Sigmoid colon (tissue), 7 donors: ENCODE measurements around the gene LAG3. TPM values are rescaled to one million over a fixed set of nuclear protein-coding genes. Genes with fewer than 3 reads are reported as not detected.
"Not testable (repeated sequence)": the region's sequence is repeated elsewhere in the genome, so short reads cannot be mapped to it uniquely, and the experiment has no call there.

ENCODE experiments used
- DNase-seq: peaks from one replicate; pipeline ENCODE4 v3.0.0-alpha.2; 2019
- H3K27ac ChIP-seq, 4 donors: fragments of 200-600 bp; sonication (generic); one replicate each; pipeline ENCODE4 v1.5.1; 2016 to 2019; ENCODE audit warnings: mild to moderate bottlenecking in 1 of 4
- H3K27me3 ChIP-seq, 3 donors: fragments of 200-600 bp; sonication (generic); one replicate each; pipeline ENCODE4 v1.5.1; 2019; ENCODE audit warnings: mild to moderate bottlenecking in 1 of 3
- H3K36me3 ChIP-seq, 4 donors: fragments of 200-600 bp; sonication (generic); one replicate each; pipeline ENCODE4 v1.5.1; 2016 to 2019
- H3K4me1 ChIP-seq, 4 donors: fragments of 200-600 bp; sonication (generic); one replicate each; pipeline ENCODE4 v1.5.1; 2017 to 2019
- H3K4me3 ChIP-seq, 4 donors: fragments of 200-600 bp; sonication (generic); one replicate each; pipeline ENCODE4 v1.5.1; 2017 to 2019; ENCODE audit warnings: mild to moderate bottlenecking in 2 of 4, moderate library complexity in 1 of 4
- H3K9me3 ChIP-seq, 4 donors: fragments of 200-600 bp in 3 of 4; sonication (generic) in 3 of 4; one replicate each; pipeline versions ENCODE4 v1.5.1 to v1.6.1; 2013 to 2019
- EP300 ChIP-seq, 4 donors: sonication (generic); formaldehyde crosslinking; IDR thresholded peaks; one replicate each; pipeline ENCODE4 v1.6.1; 2017; ENCODE audit warnings: antibody characterized with exemption in 4 of 4
- POLR2A ChIP-seq, 2 donors: fragments of 450-650 bp; IDR thresholded peaks; one replicate each; pipeline ENCODE4 v1.6.1; 2016; ENCODE audit warnings: antibody characterized with exemption in 2 of 2, mild to moderate bottlenecking in 2 of 2, moderate library complexity in 2 of 2
- POLR2AphosphoS5 ChIP-seq, 4 donors: sonication (generic); formaldehyde crosslinking; IDR thresholded peaks; one replicate each; pipeline ENCODE4 v1.6.1; 2017; ENCODE audit warnings: antibody characterized with exemption in 4 of 4
- WGBS, 2 donors: extraction: QIAGEN DNeasy Blood & Tissue Kit; methylation state at CpG; one replicate each; pipeline ENCODE4 v1.1.7; 2013; 5-methylcytosine and 5-hydroxymethylcytosine counted together
- intact Hi-C: fragments of 100-400 bp; cut with DNase I; formaldehyde crosslinking; loops from one replicate; pipeline ENCODE4 v1.15.1; 2023
- polyA plus RNA-seq, 3 donors: library from polyadenylated mRNA; stranded (reverse); fragments of 200-250 nt; gene quantifications; one replicate each; pipeline ENCODE4 v1.2.3, GENCODE V29; 2013
- total RNA-seq, 4 donors: library from RNA; depleted of rRNA; stranded (reverse); fragments of >200 nt; gene quantifications; one replicate each; pipeline ENCODE4 v1.1.0, GENCODE V29; 2016
- TF ChIP-seq, protein P1 (sequence below), 4 experiments: fragments of 450-650 bp in 3 of 4; fragments of 200-600 bp in 1 of 4; IDR thresholded peaks; one replicate each; pipeline ENCODE4 v1.5.1; 2016 to 2019; ENCODE audit warnings: antibody characterized with exemption in 4 of 4, mild to moderate bottlenecking in 3 of 4, moderate library complexity in 2 of 4
- donor health status: healthy with polysubstance abuse.
- donor health status: Bipolar disorder and iron deficiency.
- donor health status: healthy.

Gene LAG3
- total and polyA plus RNA-seq, 7 donors: 0.60 to 6.9 (median 2.7) TPM

- Histone ChIP-seq H3K27ac (peak overlapping the region; percentile 42 to 67 (median 60)), H3K9me3 (no peaks in the 10 kb centered on the region), H3K27me3 (no peaks in the 10 kb centered on the region), H3K4me1 (peaks cover 0 to 10% (median 5%) of the 10 kb centered on the region in 4 donors), H3K36me3 (peaks cover 8 to 28% (median 11%) of the 10 kb centered on the region in 4 donors), H3K4me3 (no peak overlapping the region)
- intact Hi-C loops: loop anchor here (1.0 to 2.0 kb wide), 2 partner anchors 44 to 89 kb away; no protein-coding TSS in a partner anchor
- 33 to 46% methylated on average over 8 of the region's 8 CpGs for WGBS, 2 donors
- DNase-seq: peak; percentile 81
- peak in 1 of 4 donors; percentile 32 for TF ChIP-seq POLR2AphosphoS5 (IDR thresholded peaks at IDR 0.05)
- TF ChIP-seq EP300 (IDR thresholded peaks at IDR 0.05): no peak
- TF ChIP-seq, protein P1, sequence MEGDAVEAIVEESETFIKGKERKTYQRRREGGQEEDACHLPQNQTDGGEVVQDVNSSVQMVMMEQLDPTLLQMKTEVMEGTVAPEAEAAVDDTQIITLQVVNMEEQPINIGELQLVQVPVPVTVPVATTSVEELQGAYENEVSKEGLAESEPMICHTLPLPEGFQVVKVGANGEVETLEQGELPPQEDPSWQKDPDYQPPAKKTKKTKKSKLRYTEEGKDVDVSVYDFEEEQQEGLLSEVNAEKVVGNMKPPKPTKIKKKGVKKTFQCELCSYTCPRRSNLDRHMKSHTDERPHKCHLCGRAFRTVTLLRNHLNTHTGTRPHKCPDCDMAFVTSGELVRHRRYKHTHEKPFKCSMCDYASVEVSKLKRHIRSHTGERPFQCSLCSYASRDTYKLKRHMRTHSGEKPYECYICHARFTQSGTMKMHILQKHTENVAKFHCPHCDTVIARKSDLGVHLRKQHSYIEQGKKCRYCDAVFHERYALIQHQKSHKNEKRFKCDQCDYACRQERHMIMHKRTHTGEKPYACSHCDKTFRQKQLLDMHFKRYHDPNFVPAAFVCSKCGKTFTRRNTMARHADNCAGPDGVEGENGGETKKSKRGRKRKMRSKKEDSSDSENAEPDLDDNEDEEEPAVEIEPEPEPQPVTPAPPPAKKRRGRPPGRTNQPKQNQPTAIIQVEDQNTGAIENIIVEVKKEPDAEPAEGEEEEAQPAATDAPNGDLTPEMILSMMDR (IDR thresholded peaks at IDR 0.05): peak; percentile 53 to 73 (median 71)
These were observed 36.7 kb upstream of the LAG3 start for GRCh38 chr12:6735448-6736191.

GRCh38 chr12:6736754-6737153 lies 35.6 kb upstream of the LAG3 start:
- intact Hi-C loops: no loop called here
- DNase-seq: no peak
- Histone ChIP-seq H3K4me3 (no peak overlapping the region), H3K4me1 (peaks cover 0 to 10% (median 5%) of the 10 kb centered on the region in 4 donors), H3K27ac (no peak overlapping the region), H3K9me3 (no peaks in the 10 kb centered on the region), H3K36me3 (peaks cover 0 to 16% (median 1%) of the 10 kb centered on the region in 4 donors), H3K27me3 (no peaks in the 10 kb centered on the region)
- TF ChIP-seq, protein P1 (IDR thresholded peaks at IDR 0.05): no peak
- TF ChIP-seq POLR2AphosphoS5 (IDR thresholded peaks at IDR 0.05): no peak
- TF ChIP-seq POLR2A (IDR thresholded peaks at IDR 0.05): no peak
- no peak for TF ChIP-seq EP300 (IDR thresholded peaks at IDR 0.05)
- 94 to 95% methylated on average over 5 of the region's 5 CpGs for WGBS, 2 donors

DNA sequence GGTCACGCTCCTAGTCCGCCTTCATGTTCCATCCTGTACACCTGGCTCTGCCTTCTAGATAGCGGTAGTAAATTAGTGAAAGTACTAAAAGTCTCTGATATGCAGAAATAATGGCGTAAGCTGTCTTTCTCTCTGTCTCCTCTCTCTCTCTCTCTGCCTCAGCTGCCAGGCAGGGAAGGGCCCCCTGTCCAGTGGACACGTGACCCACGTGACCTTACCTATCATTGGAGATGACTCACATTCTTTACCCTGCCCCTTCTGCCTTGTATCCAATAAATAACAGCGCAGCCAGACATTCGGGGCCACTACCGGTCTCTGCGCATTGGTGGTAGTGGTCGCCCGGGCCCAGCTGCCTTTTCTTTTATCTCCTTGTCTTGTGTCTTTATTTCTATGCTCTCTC lies 30.2 kb upstream of the LAG3 start:
- intact Hi-C loops, H3K9me3 ChIP-seq, H3K27me3 ChIP-seq, H3K27ac ChIP-seq, DNase-seq, H3K4me1 ChIP-seq, H3K4me3 ChIP-seq: not testable (repeated sequence)
- H3K36me3 ChIP-seq: peaks cover 0 to 11% (median 2%) of the 10 kb centered on the region in 4 donors
- WGBS, 2 donors: 75 to 89% methylated on average over 12 of the region's 12 CpGs

DNA sequence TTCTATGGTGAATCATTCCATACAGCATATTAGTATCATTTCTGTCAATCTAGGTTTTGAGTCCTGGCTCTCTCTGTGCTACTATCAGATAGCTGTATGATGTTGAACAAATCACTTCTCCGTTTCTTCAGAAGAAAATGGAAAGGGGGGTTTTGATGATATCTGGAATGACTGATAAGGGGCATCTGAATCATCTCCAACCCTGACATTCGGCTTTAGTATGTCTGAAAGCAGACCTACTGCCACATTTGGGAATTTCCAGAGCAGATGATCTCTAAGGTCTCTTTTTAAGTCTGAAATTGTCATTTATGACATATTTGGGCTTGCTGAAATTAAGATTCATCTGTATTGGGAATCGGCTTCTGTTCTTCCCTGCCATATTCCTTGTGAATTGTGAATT lies 29.5 kb upstream of the LAG3 start:
- H3K9me3 ChIP-seq: no peaks in the 10 kb centered on the region
- intact Hi-C loops: no loop called here
- peaks cover 1 to 18% (median 7%) of the 10 kb centered on the region in 4 donors for H3K36me3 ChIP-seq
- no peak overlapping the region for H3K4me3 ChIP-seq
- H3K4me1 ChIP-seq: no peaks in the 10 kb centered on the region
- no peaks in the 10 kb centered on the region for H3K27me3 ChIP-seq
- 73 to 86% methylated on average over 3 of the region's 3 CpGs for WGBS, 2 donors
- TF ChIP-seq, protein P1 (IDR thresholded peaks at IDR 0.05): no peak
- TF ChIP-seq POLR2A (IDR thresholded peaks at IDR 0.05) (no peak), POLR2AphosphoS5 (IDR thresholded peaks at IDR 0.05) (no peak), EP300 (IDR thresholded peaks at IDR 0.05) (no peak)
- no peak for DNase-seq
- no peak overlapping the region for H3K27ac ChIP-seq

GRCh38 chr12:6743300-6743699 lies 29.0 kb upstream of the LAG3 start:
- DNase-seq, H3K4me1 ChIP-seq, H3K9me3 ChIP-seq, intact Hi-C loops, H3K27me3 ChIP-seq, H3K27ac ChIP-seq, H3K4me3 ChIP-seq: not testable (repeated sequence)
- 37 to 63% methylated on average over 7 of the region's 7 CpGs for WGBS, 2 donors
- H3K36me3 ChIP-seq: peaks cover 6 to 23% (median 12%) of the 10 kb centered on the region in 4 donors
